Brain microvascular endothelial cell (primary cell): Measurements from ENCODE around the gene DPM2.

Source experiments
- DNase-seq: peaks from one replicate; pipeline ENCODE4 v3.0.0-alpha.2; 2020
- H3K27ac ChIP-seq: fragments of 250-450 bp; sonication (Bioruptor Pico); 2 replicates; pipeline ENCODE4 v1.5.1; 2020; ENCODE audit warnings: mild to moderate bottlenecking, moderate library complexity
- H3K27me3 ChIP-seq: fragments of 250-450 bp; sonication (Bioruptor Pico); replicated peaks from 2 replicates; pipeline ENCODE4 v1.5.1; 2020; ENCODE audit warnings: mild to moderate bottlenecking
- H3K36me3 ChIP-seq: fragments of 250-450 bp; sonication (Bioruptor Pico); replicated peaks from 2 replicates; pipeline ENCODE4 v1.5.1; 2020; ENCODE audit warnings: mild to moderate bottlenecking
- H3K4me3 ChIP-seq: 2 replicates; pipeline ENCODE4 v1.5.1; 2011; ENCODE audit warnings: low read depth, mild to moderate bottlenecking, control low read depth, low read length, moderate library complexity
- in situ Hi-C: cut with HindIII; loops from 2 replicates; pipeline ENCODE4 v1.10.0; 2017; ENCODE audit warnings: low sequenced_read_pairs, low pct_ligation_motif_present
- TF ChIP-seq, protein P1 (sequence below): IDR thresholded peaks from 2 replicates; pipeline ENCODE4 v1.5.1; 2011; ENCODE audit warnings: low read depth, mild to moderate bottlenecking, moderate library complexity, low read length, control low read depth, inconsistent platforms; ENCODE audit errors: missing control alignments

DPM2 gene

DNA sequence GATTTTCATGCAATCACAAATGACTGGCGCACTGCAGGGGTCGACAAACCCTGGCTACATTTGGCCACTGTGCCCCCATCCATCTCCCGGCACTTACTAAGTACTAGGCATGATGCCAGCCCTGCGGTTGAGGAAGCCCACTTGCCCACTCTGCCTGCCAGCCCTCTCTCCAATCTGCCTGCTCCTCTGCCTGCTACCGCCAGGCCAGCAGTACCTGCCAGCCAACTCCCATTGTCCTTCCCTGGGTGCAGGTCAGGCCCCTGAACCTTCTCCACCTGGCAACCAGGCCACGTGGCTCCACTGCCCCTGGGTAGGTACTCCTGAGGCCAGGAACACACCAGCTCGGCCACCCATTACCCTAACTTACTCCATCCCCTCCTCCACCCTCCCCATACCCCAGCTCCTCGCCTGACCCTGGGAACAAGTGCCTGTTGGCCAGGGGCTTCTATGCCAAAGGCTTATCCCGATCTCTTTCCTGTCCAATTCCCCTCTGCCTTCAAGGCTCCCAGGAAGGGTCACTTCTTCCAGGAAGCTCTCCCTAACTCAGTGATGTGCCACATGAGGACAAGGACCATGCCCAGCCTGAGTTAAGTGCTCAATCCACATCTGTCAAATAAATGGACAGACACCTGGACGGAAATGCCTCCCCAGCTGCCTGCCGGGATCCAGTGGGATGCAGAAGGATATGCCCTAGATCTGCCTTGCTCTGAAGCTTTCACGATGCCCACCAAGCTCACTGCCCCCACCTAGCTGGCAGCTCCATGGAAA lies 36.5 kb upstream of the DPM2 start:
- Histone ChIP-seq H3K36me3 (no peaks in the 10 kb centered on the region), H3K27ac (no peak overlapping the region), H3K27me3 (no peaks in the 10 kb centered on the region), H3K4me3 (no peak overlapping the region)
- in situ Hi-C loops: no loop called here
- DNase-seq: no peak
- TF ChIP-seq, protein P1, sequence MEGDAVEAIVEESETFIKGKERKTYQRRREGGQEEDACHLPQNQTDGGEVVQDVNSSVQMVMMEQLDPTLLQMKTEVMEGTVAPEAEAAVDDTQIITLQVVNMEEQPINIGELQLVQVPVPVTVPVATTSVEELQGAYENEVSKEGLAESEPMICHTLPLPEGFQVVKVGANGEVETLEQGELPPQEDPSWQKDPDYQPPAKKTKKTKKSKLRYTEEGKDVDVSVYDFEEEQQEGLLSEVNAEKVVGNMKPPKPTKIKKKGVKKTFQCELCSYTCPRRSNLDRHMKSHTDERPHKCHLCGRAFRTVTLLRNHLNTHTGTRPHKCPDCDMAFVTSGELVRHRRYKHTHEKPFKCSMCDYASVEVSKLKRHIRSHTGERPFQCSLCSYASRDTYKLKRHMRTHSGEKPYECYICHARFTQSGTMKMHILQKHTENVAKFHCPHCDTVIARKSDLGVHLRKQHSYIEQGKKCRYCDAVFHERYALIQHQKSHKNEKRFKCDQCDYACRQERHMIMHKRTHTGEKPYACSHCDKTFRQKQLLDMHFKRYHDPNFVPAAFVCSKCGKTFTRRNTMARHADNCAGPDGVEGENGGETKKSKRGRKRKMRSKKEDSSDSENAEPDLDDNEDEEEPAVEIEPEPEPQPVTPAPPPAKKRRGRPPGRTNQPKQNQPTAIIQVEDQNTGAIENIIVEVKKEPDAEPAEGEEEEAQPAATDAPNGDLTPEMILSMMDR: no peak

DNA sequence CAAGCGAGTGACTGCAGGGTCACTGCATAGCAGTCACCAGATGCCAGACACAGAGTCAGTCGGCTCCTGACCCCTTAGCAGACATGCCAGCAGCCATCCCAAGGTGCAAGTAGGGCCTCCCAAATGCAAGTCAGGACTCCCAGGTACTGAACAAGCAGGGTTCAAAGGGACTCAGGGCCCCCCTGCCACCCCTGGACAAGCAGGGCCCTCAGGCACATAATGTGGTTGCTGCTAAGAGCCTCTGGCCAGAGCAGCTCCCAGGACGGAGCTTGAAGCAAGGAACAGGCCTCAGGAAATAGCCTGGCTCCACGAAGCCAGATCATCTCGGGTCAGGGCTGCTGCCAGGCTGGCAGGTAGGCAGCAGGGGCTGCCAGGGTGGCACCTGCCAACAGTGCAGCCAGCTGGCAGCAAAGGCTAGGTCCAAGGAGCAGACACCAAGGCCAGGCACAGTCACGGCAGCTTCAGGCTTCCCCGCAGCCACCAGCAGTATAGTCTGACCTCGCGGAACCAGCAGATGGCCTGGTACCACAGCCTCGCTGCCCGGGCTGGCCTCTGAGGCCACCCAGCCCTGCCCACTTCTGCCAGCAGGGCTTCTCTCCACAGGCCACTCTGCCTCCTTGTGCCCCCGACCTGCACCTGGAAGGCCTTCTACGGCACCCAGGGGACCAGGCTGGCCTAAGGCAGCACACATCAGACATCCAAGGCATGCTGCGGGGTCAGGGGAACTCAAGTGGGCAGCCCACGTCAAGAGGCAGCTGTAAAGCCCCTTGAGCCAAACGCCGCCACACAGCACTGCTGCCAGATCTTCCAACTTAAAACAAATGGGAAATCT lies 35.7 kb upstream of the DPM2 start:
- no peak overlapping the region for H3K27ac ChIP-seq
- TF ChIP-seq, protein P1: no peak

DNA sequence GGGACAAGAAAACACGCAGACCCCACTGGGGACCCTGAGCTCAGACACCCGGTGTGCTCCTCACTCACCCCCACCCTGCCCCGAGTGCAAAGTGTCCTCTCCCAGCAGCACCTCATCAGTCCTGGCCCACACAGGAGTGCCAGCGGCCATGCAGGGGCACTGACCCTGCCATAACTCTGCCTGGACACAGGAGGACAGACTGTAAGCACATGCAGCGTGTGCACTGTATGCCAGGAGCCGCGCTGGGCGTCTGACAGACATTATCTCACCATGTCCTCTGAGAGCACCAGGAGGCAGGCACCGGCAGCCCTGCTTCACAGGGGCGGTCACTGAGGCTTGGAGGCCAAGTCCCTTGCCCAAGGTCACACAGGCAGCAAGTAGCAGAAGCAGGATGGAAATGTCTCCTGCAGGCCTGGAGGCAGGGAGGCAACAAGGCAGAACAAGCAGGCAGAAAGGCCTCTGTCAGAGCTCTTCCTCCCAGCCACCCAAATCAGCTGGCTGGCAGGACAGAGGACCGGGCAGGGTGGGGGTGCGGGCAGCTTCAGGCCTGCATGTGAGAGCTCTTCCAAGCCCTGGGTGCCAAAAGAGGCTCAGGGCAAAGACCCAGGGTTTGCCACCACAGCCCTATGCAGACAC lies 34.7 kb upstream of the DPM2 start:
- Histone ChIP-seq H3K4me3 (no peak overlapping the region), H3K27me3 (no peaks in the 10 kb centered on the region), H3K27ac (no peak overlapping the region), H3K36me3 (no peaks in the 10 kb centered on the region)
- in situ Hi-C loops: no loop called here
- no peak for DNase-seq
- TF ChIP-seq, protein P1: no peak

More for the DNA sequence above, 35.7 kb upstream of the DPM2 start:
- Histone ChIP-seq H3K4me3 (no peak overlapping the region), H3K27me3 (no peaks in the 10 kb centered on the region), H3K36me3 (no peaks in the 10 kb centered on the region)
- in situ Hi-C loops: no loop called here
- no peak for DNase-seq

DNA sequence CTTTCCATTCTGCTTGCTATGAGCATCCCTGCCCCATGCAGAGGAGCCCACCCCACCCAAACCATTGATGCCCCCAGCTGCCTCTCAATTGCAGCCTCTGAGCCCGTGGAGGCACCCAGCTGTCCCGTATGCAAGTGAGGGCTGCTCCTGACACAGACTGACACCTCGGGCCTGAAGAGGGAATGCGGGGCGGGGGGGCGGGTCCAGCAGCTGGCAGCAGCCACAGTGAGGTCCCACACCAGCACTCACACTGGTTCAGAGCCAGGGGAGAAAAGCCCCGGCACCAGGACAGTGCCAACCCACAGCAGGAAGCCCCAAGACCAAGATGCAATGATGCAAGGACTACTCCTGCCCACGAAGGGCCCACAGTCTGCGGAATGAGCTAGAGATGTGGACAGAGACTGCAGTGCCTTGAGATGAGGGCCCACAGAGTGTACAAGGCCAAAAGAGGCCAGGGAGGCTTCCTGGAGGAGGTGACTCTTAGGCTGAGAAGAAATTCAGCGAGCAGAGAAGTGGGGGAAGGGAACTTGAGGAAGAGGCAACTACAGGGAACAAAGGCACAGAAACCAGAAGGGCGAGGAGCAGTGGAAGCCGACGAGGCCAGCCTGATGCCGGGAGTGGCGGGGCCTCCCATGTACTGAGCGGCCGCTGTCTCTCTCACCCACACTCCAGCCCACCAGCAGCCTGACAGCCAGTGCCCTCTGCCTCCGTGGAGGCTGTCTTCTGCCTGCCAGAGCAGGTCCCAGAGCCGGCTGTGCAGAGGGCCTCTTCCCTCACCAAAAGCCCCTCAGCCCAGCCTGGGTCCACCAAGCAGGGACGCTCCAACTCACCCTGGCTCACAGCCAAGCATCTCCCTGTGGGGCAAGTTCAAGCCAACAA lies 33.9 kb upstream of the DPM2 start:
- TF ChIP-seq, protein P1: no peak
- no peak overlapping the region for H3K4me3 ChIP-seq
- no peak for DNase-seq
- H3K27ac ChIP-seq: no peak overlapping the region
- in situ Hi-C loops: no loop called here
- H3K27me3 ChIP-seq: no peaks in the 10 kb centered on the region
- H3K36me3 ChIP-seq: no peaks in the 10 kb centered on the region
